B cell (primary cell): ENCODE results near the gene ABCC3. TPM values are rescaled to one million over a fixed set of nuclear protein-coding genes. Genes with fewer than 3 reads are reported as not detected.

Experiments used
- ATAC-seq: fragments of 200-7000 bp; cut with Tn5 transposase; one replicate; pipeline ENCODE4 v1.10.0; 2021; ENCODE audit warnings: low read depth, mild to moderate bottlenecking, moderate number of reproducible peaks, moderate library complexity
- CTCF ChIA-PET: fragments of 350-600 bp; sonication (Branson Sonifier 250); formaldehyde crosslinking; loops from one replicate; lab custom pipeline; 2021; ENCODE audit warnings: antibody characterized with exemption, inconsistent platforms; lab: Charles Lee
- POLR2A ChIA-PET: fragments of 350-600 bp; sonication (Branson Sonifier 250); formaldehyde crosslinking; loops from one replicate; lab custom pipeline; 2021; ENCODE audit warnings: antibody characterized with exemption; lab: Charles Lee
- DNase-seq: peaks from one replicate; pipeline ENCODE4 v3.0.0; 2013
- H2AFZ ChIP-seq: 2 replicates; pipeline ENCODE4 v1.6.1; 2012; ENCODE audit warnings: mild to moderate bottlenecking, low read depth, low read length; ENCODE audit not compliant: insufficient read depth, poor library complexity, severe bottlenecking
- H3K27ac ChIP-seq, 2 donors: 1 replicate in 1 of 2; 2 replicates in 1 of 2; pipeline ENCODE4 v1.5.1; 2012 to 2013; ENCODE audit warnings: low read length in 2 of 2, mild to moderate bottlenecking in 2 of 2, moderate library complexity in 1 of 2
- H3K27me3 ChIP-seq, 4 experiments: fragments of 200-600 bp in 1 of 4; sonication (generic) in 1 of 4; replicated peaks in 1 of 4; 1 replicate in 2 of 4; 2 replicates in 2 of 4; pipeline versions ENCODE4 v1.6.1 to v1.7.0; 2013 to 2016; ENCODE audit warnings: low read length in 3 of 4, mild to moderate bottlenecking in 2 of 4, mixed read lengths in 1 of 4, moderate library complexity in 1 of 4; ENCODE audit not compliant: insufficient read depth in 4 of 4, control insufficient read depth in 3 of 4; ENCODE audit errors: control extremely low read depth in 1 of 4
- H3K36me3 ChIP-seq, 2 experiments: replicated peaks in 1 of 2; 1 replicate in 1 of 2; 2 replicates in 1 of 2; pipeline versions ENCODE4 v1.6.1 to v1.7.1; 2013; ENCODE audit warnings: low read length in 1 of 2; ENCODE audit not compliant: insufficient read depth in 2 of 2, control insufficient read depth in 1 of 2; ENCODE audit errors: control extremely low read depth in 1 of 2, extremely low read depth in 1 of 2
- H3K4me1 ChIP-seq, 2 donors: fragments of 200-600 bp in 1 of 2; sonication (generic) in 1 of 2; 1 replicate in 1 of 2; 2 replicates in 1 of 2; pipeline versions ENCODE4 v1.5.1 to v1.6.1; 2013 to 2017; ENCODE audit warnings: low read length in 2 of 2; ENCODE audit not compliant: control insufficient read depth in 2 of 2, insufficient read depth in 2 of 2
- H3K4me2 ChIP-seq: replicated peaks from 2 replicates; pipeline ENCODE3; 2012; ENCODE audit warnings: mild to moderate bottlenecking, low read depth, low read length; ENCODE audit not compliant: poor library complexity, severe bottlenecking
- H3K4me3 ChIP-seq, 5 experiments: fragments of 200-600 bp in 1 of 5; sonication (generic) in 1 of 5; 1 replicate in 3 of 5; 2 replicates in 2 of 5; pipeline versions ENCODE4 v1.5.1 to v1.7.0; 2011 to 2016; ENCODE audit warnings: low read length in 4 of 5, mild to moderate bottlenecking in 4 of 5, low read depth in 2 of 5, control low read depth in 1 of 5, moderate library complexity in 1 of 5; ENCODE audit not compliant: insufficient read depth in 1 of 5; ENCODE audit errors: control extremely low read depth in 1 of 5, extremely low read depth in 1 of 5
- H3K79me2 ChIP-seq: fragments of 200-600 bp; sonication (generic); one replicate; pipeline ENCODE4 v1.6.0; 2016; ENCODE audit warnings: low read length; ENCODE audit not compliant: control insufficient read depth, insufficient read depth
- H3K9ac ChIP-seq: fragments of 200-600 bp; sonication (generic); 2 replicates; pipeline ENCODE4 v1.6.1; 2017; ENCODE audit warnings: mild to moderate bottlenecking, low read length, moderate library complexity
- H3K9me3 ChIP-seq, 3 donors: one replicate each; pipeline versions ENCODE4 v1.6.1 to v1.7.1; 2013; ENCODE audit warnings: low read length in 2 of 3; ENCODE audit not compliant: control insufficient read depth in 2 of 3, insufficient read depth in 1 of 3; ENCODE audit errors: control extremely low read depth in 1 of 3
- H4K20me1 ChIP-seq: 2 replicates; pipeline ENCODE4 v1.6.0; 2012; ENCODE audit warnings: mild to moderate bottlenecking, low read length; ENCODE audit not compliant: insufficient read depth, control insufficient read depth, poor library complexity, severe bottlenecking
- H3K27ac Mint-ChIP-seq: one replicate; pipeline ENCODE4 v1.8.0; 2021; ENCODE audit warnings: mixed read lengths
- H3K27me3 Mint-ChIP-seq: one replicate; pipeline ENCODE4 v1.8.0; 2021; ENCODE audit warnings: mixed read lengths
- H3K4me1 Mint-ChIP-seq: one replicate; pipeline ENCODE4 v1.8.0; 2021; ENCODE audit warnings: mixed read lengths
- H3K4me3 Mint-ChIP-seq: one replicate; pipeline ENCODE4 v1.8.0; 2021; ENCODE audit warnings: mixed read lengths
- H3K9me3 Mint-ChIP-seq: one replicate; pipeline ENCODE4 v1.8.0; 2022; ENCODE audit warnings: mixed read lengths; ENCODE audit not compliant: insufficient read depth
- CTCF ChIP-seq: fragments of 200-600 bp; IDR thresholded peaks from one replicate; pipeline ENCODE4 v1.8.0; 2022; ENCODE audit warnings: antibody characterized with exemption, mild to moderate bottlenecking
- EZH2 ChIP-seq: IDR thresholded peaks from 2 replicates; pipeline ENCODE4 v1.6.1; 2012; ENCODE audit warnings: borderline replicate concordance, low read depth, mild to moderate bottlenecking, moderate library complexity, low read length; ENCODE audit not compliant: insufficient read depth, poor library complexity, severe bottlenecking
- WGBS: methylation state at CpG from one replicate; pipeline ENCODE4 v1.1.5; 2013; ENCODE audit warnings: missing lambda C conversion rate; ENCODE audit not compliant: insufficient coverage; 5-methylcytosine and 5-hydroxymethylcytosine counted together
- intact Hi-C: fragments of 100-400 bp; cut with micrococcal nuclease; formaldehyde crosslinking; loops from one replicate; pipeline ENCODE4 v1.10.0; 2022
- polyA plus RNA-seq: library from polyadenylated mRNA; depleted of rRNA; stranded (reverse); fragments of >200 nt; gene quantifications from 2 replicates; pipeline ENCODE4 v1.2.3, GENCODE V29; 2012
- total RNA-seq, 2 donors: library from RNA; stranded (reverse); fragments of 120-200 nt in 1 of 2; gene quantifications; 1 replicate in 1 of 2; 2 replicates in 1 of 2; pipeline versions ENCODE4 v1.2.3 to v1.2.4, GENCODE V29; 2013 to 2022

Gene ABCC3
- total and polyA plus RNA-seq, 2 donors (not counting 1 experiment from before 2014, with no cell fraction given), result 0.05 to 0.60 TPM

GRCh38 chr17:50664788-50665458, 30.2 kb downstream of the ABCC3 start:
- H3K36me3 ChIP-seq, result no peaks in the 10 kb centered on the region
- H3K4me3 ChIP-seq, result no peak overlapping the region
- Mint-ChIP-seq H3K9me3 (no peaks in the 10 kb centered on the region), H3K27ac (no peak overlapping the region), H3K4me1 (no peaks in the 10 kb centered on the region), H3K27me3 (peaks cover 18% of the 10 kb centered on the region), H3K4me3 (no peak overlapping the region)
- H3K4me1 ChIP-seq, result no peaks in the 10 kb centered on the region
- H3K9me3 ChIP-seq, result no peaks in the 10 kb centered on the region
- ChIA-PET POLR2A (no interaction called here), CTCF (no interaction called here)
- no peak overlapping the region for H3K27ac ChIP-seq
- H2AFZ ChIP-seq, result no peak overlapping the region
- no peak overlapping the region for H3K9ac ChIP-seq
- H3K27me3 ChIP-seq, result no peaks in the 10 kb centered on the region
- H4K20me1 ChIP-seq, result no peaks in the 10 kb centered on the region
- ATAC-seq (no peak), DNase-seq (no peak)
- no peak for TF ChIP-seq EZH2
- TF ChIP-seq CTCF, result no peak
- no peak overlapping the region for H3K4me2 ChIP-seq
- WGBS, result 96% methylated on average over 12 of the region's 12 CpGs
- intact Hi-C loops, result no loop called here
- H3K79me2 ChIP-seq, result no peaks in the 10 kb centered on the region

GRCh38 chr17:50665838-50666237, 31.2 kb downstream of the ABCC3 start:
- peaks cover 18% of the 10 kb centered on the region for H3K27me3 Mint-ChIP-seq
- H2AFZ ChIP-seq, result no peak overlapping the region
- ChIA-PET CTCF (no interaction called here), POLR2A (no interaction called here)
- no peak for DNase-seq
- no peaks in the 10 kb centered on the region for H3K36me3 ChIP-seq
- intact Hi-C loops, result no loop called here
- H3K4me2 ChIP-seq, result no peak overlapping the region
- H3K9me3 Mint-ChIP-seq, result no peaks in the 10 kb centered on the region
- no peaks in the 10 kb centered on the region for H3K9me3 ChIP-seq
- H3K4me3 ChIP-seq, result no peak overlapping the region
- TF ChIP-seq CTCF, result no peak
- TF ChIP-seq EZH2, result no peak
- H4K20me1 ChIP-seq, result no peaks in the 10 kb centered on the region
- H3K4me1 Mint-ChIP-seq, result no peaks in the 10 kb centered on the region
- no peak overlapping the region for H3K27ac ChIP-seq
- no peaks in the 10 kb centered on the region for H3K79me2 ChIP-seq
- no peaks in the 10 kb centered on the region for H3K4me1 ChIP-seq
- ATAC-seq, result no peak
- no peak overlapping the region for H3K27ac Mint-ChIP-seq
- H3K27me3 ChIP-seq, result no peaks in the 10 kb centered on the region
- WGBS, result 86% methylated on average over 4 of the region's 5 CpGs
- H3K9ac ChIP-seq, result no peak overlapping the region
- H3K4me3 Mint-ChIP-seq, result no peak overlapping the region
